GM18498 (cell line): ENCODE data around the gene DNAJC13.
"Not testable (repeated sequence)": the region's sequence is repeated elsewhere in the genome, so short reads cannot be mapped to it uniquely, and the experiment has no call there.

ENCODE experiments used
- ATAC-seq: cut with Tn5 transposase; IDR thresholded peaks from one replicate; pipeline ENCODE4 v1.9.1; 2021; ENCODE audit warnings: mild to moderate bottlenecking, moderate library complexity; ENCODE audit not compliant: unreplicated experiment

Gene DNAJC13

DNA sequence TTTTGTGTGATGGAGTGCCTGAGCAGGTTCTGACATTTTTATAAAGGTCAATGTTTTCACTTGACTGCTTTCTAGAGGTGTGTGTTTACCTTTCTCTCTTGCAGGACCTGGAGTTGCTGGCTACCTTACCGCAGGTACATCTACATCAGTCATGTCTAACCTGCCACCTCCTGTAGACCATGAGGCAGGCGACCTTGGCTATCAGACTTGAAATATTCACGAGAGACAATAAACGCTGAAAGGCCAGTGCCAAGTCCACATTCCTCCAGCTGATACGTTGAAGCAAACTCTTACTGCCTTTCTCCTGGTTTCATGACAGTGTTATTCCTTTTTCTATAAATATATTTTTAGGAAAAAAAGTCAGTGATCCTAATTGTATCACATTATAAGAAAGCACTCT, 120.8 kb downstream of the DNAJC13 start:
- ATAC-seq = no peak

DNA sequence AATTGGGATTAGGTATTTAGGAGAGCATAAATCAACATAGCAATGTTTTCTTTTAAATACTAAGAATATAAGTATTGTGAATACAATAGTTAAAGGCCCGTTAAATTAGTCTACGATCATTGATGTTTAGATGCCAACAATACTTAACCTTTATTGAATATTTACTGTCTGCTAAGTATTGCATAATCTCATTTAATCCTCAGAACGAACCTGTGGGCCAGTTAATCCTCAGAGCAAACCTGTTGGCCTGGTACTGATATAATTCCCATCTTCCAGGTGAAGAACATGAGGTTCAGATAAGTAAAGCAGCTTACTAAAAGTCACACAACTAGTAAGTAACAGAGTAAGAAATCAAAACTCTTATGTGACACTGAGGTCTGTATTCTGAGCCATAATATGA, 122.4 kb downstream of the DNAJC13 start:
- ATAC-seq = no peak

DNA sequence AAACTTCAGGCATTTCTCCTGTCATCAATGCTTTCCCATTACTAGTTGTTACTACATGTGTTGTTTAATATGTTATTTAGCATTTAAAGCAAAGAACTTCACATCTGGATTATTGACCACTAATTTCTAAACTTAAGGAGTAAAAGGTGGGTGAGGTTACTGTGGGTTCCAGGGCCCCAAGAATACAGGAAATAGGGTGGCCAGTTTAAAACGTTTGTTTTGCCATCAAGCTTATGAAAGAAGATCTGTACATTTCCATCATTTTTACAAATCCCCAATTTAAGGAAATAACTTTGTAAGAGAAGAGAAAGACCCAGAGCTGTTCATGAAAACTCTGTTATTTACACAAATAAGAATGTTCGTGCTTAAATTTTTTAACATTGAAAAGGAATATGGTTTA, 125.3 kb downstream of the DNAJC13 start:
- no peak for ATAC-seq

DNA sequence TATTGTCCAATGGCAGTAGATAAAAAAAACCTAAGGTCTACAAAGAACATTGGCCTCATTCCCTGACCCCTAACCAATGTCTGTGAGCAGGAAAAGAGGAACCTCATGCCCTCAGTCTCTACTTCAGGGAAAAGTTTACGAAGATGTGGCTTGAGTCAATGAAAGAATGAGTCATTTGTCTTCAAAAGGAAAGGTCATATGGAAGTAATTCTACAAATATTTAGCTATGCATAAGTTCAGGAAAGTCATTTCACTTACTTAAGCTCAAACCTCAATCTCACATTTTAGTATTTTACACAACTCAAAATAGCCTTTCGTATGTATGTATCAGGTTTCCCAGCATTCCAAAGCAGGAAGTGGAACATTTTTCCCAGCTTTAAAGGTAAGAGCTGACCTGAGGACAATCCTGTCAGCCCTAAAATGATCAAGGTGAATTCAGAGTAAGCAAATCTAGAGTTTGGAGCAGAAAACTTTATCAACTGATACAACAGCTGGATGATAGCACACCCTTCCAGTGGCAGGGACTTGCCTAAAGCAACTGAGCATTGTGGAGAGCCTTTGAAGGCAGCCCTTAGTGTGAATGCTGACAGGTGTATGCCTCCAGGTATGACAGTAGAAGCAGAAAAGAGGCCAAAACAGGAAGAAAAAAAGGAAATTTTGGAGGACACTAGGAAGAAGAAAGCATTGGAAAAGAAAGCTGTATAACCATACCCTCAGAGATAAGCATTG, 125.9 kb downstream of the DNAJC13 start:
- ATAC-seq = no peak

DNA sequence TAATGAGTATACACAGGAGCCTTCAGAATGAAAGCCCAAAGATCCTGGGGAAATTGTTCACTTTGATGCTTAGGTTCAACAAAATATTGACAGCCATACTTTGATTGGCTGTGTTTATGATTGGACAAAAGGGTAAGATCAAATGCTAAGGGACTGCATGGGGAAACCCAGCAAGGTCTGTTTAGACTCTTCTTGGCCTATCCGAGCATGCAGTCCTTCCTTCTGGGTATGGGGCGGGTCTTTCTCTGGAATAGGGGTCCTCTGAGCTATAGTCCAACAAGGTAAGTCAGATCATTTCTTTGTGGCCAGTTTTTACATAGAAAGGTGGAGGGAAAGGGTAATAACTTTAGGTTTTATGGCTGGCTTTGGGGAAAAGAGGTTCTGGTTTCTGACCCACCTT, 126.8 kb downstream of the DNAJC13 start:
- ATAC-seq = no peak

DNA sequence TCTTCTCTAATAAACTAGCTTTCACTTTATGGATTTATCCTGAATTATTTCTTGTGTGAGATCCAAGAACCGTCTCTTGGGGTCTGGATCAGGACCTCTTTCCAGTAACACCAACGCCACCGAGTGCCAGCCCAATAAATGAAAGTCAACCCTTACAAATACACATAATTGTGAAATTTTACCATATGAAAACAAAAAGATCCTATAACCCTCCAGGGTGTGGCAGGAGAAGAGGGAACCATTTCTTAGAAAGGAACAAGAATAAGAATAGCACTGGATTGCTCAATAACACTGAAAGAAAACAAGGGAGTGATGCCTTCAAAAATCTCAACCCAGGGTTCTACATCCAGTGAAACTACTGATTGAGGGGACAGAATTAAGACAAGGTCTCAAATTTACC, 128.2 kb downstream of the DNAJC13 start:
- no peak for ATAC-seq

DNA sequence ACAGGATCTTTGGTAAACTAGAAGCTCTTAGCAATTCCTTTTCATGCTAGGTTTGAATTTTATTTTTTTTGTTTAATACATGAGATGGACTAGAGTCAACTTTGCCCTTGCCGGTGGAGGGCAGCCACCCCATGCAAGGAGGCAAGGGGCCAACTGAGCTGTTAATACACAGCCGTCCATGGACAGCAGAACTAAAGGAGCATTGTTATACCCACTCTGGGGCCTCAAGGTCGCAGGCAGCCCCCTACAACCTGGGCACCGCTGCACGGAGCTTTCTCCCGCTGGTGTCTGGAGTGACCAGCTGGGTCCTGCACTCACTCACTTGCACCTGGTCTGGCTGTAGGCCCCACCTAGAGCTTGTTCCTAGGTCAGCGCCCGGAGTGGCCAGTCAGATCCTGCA, 131.9 kb downstream of the DNAJC13 start:
- no peak for ATAC-seq

DNA sequence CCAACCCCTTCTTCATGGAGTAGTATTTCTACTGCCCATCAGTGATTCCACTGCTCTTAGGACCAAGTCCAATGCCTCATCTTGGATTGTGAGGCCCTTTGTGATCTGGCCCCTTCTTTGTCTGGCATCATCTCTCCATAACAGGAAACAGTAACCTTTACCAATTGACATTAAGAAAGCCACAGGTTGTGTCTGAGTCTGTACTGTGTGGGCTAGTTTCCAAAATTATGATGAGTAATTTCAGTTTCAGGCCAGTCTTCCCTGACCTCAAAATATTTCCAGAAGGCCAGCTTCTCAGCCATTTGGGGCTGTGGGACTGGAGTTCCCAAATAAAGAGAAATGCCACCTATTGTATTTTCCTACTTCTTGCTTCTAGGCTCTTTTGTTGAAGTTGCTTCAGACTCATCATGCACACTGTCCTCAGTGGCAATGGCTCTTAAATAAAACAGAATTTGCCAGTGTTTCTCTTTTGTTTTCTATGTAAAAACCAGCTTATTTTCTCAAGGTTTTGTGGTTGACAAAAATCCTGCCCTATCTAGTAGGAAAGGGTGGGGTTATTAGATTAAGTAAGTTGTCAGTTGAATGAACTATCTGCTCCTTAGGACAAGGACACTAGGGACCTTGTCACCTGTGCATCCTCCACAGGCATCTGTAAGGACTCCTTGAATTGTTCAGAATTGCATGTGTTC, 132.7 kb downstream of the DNAJC13 start:
- peak; percentile 84 for ATAC-seq

DNA sequence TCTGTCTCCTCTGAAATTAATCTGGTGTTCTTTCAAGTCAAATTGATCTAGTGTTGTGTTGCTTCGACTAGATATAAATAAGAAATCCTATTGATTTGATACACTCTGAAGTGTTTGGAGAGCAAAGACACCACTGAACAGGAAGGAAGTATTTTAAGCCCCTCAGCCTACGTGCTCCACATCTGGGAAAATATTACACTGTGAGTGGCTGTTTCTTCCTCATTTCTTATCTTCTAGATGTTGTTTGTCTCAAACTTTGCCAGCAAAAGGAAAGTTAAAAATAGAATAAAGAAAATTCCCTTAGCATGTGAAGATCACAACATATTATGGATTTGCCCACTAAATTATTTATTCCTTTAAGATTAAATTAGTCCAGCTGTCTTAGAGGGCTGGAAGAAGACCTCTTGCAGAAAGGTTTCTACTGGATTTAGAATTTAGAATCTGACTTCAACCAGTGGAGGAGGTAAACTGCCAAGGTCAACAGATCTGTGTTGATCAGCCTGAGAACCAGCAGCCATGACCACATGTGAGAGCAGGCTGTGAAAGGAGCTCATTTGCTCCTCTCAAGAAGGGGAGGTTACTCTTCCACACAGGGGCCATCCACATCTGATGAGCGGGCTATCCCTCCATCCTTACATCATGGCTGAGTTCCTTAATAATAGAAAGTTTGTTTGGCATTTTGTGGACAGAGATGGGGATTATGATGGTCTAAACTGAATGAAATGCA, 133.4 kb downstream of the DNAJC13 start:
- peak; percentile 9 for ATAC-seq

DNA sequence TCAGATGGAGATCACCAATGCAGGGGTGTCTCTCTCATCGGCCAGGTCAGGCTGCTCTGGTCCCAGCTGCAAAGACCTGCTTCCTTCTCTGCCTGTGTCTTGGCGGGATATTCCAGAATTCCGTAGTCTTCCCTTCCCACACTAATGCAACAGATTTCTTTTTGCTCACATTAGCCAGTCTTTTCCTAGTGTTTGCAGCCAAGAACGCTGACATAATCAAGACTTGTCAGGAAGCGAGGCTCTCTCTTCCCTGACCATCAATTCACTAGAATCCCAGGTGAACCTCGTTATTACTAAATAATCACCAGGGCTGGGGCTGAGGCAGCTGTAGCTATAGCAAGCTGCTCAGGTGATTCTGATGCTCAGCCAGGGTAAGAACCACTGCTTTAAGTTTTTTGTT, 136.5 kb downstream of the DNAJC13 start:
- ATAC-seq = no peak

DNA sequence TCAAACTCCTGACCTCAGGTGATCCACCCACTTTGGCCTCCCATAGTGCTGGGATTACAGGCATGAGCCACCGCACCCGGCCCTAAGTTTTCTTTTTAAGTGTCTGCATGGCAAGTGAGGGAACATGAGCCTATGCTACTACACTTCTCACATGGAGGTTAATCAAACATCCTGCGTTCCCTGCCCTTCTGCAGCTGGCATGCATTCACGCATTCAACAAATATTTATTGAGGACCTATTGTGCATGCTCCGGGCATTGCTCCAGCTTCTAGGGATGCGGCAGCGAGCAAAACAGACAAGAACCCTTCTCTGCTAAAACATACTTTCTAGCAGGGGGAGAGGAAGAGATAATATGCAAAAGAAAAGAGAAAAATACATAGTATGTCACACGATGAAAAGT, 137.1 kb downstream of the DNAJC13 start:
- no peak for ATAC-seq

DNA sequence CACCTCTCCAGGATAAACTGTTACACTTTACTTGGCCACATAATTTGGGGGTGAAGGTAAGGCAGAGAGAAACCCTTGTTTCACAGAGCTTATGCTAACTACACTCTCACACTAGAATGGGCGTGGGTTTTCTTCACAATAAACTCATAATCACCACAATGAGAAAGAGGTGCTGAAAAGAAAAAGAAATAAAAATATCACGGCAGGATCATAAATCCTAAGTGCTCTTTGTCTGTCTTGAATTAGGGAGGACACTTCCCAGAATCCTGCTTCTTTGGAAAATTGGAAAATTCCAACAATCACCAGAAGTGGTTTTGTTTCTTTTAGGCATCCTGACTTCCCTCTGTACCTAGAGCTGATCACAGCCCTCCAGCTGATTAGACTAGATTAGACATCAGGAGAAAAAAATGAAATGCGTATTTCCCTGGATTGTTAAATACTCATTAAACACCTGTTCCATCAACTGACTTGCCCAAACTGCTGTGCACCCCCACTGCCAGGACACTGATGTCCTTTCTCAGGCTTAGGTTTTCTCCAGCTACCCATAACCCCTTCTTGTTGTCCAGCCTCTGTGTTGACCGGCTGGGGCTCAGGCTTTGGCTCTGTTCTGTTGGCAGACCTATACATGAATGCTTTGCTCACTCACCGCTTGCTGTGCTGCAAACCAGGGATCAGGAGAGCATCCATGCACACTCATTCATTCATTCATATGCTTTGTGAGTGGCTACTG, 138.2 kb downstream of the DNAJC13 start:
- no peak for ATAC-seq

DNA sequence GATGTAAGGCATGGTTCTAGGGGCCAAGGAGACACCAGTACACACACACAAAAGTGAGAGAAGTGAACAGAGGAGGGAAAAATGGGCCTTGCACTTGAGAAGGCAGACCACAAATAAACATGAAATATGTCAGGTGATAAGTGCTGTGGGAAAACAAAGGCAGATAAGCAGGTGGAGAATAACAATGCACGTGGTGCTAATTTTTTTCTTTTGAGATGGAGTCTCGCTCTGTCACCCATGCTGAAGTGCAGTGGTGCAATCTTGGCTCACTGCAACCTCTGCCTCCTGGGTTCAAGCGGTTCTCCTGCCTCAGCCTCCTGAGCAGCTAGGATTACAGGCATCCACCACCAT, 138.7 kb downstream of the DNAJC13 start:
- ATAC-seq = not testable (repeated sequence)

DNA sequence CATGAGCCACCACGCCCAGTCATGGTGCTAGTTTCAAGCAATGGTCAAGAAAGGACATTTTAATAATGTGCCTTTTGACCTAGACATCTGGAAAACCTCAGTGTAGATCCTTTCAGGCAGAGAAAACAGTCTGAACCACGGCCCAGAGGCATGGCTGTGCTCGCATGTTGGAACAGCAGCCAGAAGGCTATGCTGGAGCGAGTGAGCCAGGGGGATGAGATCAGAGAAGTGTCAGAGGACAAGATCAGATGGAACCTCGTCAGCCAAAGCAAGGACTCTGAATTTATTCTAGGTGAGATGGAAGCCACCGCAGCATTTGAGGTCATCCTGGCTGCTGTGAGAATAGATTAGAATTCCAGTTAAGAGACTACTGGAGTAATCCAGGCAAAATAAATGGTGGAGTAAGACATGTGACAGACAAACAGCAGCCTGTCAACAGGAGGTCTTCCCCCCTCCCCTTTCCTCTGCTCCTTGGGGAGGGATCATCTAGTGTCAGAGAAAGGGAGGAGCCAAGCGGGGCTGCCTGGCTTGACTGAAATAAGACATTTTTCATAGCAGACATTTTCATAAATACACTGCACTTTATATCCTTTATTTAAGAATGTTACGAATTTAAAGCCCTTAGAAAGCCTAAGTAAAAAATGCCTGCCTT, 139.3 kb downstream of the DNAJC13 start:
- no peak for ATAC-seq

DNA sequence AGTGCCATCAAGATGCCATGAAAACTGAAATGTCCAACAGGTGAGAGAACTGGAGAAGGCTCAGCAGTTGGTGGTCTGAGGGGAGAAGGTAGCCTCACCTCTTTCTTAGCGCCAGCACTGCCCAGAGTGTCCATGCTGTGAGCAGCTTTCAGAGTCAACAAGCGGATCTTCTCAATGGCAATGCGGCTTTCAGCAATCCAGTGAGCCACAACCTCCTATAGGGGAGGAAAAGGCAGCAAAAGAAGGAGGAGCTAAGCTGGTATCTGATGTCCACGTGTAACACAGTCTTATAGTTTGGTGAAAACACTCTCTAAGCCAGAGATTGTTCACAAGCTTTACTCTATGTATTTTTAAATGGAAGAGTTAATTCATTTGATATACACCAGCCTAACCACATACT, 143.7 kb downstream of the DNAJC13 start:
- no peak for ATAC-seq

DNA sequence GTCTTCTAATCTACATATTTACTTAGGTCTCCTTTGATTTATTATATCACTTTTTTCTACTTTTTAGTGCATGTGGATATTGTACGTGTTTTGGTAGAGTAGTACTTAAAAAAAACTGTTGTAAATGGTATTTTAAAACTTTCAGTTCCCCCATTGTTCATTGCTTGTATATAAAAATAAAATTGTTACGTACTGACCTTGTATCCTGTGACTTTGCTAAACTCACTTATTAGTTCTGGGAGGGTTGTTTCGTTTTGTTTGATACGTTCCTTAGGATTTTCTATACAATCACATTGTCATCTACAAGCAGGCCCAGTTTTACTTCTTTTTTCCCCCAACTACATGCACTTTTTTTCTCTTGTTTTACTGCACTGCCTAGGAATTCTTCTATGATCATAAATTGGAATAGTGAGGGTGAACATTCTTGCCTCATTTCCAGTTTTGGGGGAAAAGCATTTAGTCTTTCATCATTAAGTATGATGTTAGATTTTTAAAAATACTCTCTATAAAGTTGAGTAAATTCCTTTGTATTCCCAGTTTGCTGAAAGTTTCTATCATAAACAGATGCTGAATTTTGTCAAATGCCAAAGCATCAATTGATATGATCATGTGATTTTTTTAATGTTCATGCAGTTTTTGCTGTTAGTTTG, 146.2 kb downstream of the DNAJC13 start:
- no peak for ATAC-seq

DNA sequence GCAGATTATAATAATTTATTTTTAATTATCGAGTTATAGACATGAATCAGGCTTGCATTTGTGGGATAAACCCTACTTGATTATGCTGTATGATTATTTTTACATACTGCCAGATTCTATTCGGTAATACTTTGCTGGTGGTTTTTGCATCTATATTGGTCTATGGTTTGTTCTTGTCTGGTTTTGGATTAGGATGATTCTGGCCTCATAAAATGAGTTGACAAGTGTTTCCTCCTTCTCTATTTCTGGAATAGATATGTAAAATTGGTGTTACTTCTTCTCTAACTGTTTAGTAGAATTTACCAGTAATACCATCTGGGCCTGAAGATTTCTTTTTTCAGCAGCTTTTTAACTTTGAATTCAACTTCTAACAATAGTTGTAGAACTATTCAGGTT, 146.8 kb downstream of the DNAJC13 start:
- no peak for ATAC-seq

DNA sequence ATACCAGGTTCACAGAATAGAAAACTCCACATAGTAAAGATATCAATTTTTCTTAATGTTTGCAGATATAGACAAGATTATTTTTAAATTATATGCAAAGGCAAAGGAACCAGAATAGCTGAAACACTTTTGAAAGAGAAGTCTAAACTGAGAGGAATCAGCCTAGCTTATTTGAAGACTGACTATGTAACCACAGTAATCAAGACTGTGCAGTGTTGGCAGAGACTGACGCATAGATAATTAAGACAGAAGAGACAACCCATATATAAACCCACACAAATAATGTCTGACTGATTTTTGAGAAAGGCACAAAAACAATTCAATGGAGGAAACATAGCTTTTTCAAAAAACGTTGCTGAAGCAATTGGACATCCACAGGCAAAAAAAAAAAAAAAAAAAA, 151.1 kb downstream of the DNAJC13 start:
- ATAC-seq = no peak

DNA sequence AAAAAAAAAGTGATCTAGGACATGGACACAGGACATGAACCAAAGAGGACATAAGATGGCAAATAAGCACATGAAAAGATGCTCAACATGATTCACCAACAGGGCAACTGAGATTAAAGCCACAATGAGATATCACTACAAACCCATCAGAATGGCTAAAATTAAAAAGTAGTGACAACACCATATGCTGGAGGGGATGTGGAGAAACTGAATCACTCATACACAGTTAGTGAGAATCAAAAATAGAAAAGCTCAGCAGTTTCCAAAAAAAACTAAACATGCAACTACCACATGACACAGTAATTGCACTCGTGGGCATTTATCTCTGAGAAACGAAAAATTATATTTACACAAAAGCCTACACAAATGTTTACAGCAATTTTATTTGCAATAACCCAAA, 151.9 kb downstream of the DNAJC13 start:
- no peak for ATAC-seq

DNA sequence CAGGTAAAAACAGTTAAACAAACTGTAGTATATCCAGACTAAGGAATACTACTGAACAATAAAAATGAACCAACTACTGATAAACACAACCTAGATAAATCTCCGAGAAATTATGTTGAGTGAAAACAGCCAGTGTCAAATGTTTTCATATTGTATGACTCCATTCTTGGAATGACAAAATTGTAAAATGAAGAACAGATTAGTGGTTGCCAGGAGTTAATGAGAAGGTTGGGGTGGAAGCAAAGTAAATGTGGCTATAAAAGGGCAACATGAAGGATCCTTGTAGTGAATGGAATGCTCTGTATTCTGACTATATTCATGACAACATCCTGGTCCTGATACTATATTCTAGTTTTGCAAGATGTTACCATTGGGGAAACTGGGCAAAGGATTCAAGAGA, 152.3 kb downstream of the DNAJC13 start:
- no peak for ATAC-seq

DNA sequence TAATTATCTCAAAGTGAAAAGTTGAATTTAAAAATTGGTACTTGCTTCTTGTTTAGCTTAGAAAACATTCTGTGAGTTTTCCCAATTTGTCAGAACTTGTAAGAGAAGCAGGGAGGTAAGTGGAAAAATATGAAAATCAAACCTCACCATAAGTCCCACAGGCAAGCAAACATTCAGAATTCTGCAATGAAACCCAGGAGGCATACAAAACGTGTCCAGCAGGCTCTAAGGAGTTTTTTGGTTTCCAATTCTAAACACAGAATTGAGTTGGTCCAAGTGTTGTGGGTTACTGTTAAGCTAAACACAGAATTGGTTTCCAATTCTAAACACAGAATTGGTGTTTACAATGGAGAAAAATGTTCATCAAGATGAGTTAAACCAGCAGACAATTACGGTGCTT, 152.7 kb downstream of the DNAJC13 start:
- no peak for ATAC-seq
